IMR-90 (cell line): Measurements from ENCODE around the gene HDAC9.
"Not testable (repeated sequence)": the region's sequence is repeated elsewhere in the genome, so short reads cannot be mapped to it uniquely, and the experiment has no call there.

Experiments
- BHLHE40 ChIP-seq: fragments of 150-350 bp; IDR thresholded peaks from 2 replicates; pipeline ENCODE4 v1.6.1; 2016; ENCODE audit warnings: mild to moderate bottlenecking, low read depth, low read length
- CEBPB ChIP-seq: IDR thresholded peaks from 2 replicates; pipeline ENCODE4 v1.6.1; 2012; ENCODE audit warnings: low read depth, low read length, improper control_type of control experiment
- CHD1 ChIP-seq: IDR thresholded peaks from 2 replicates; pipeline ENCODE4 v1.6.1; 2012; ENCODE audit warnings: low read depth, low read length, improper control_type of control experiment
- FOS ChIP-seq: fragments of 150-350 bp; IDR thresholded peaks from 2 replicates; pipeline ENCODE4 v1.6.1; 2016; ENCODE audit warnings: low read depth, low read length
- MAFK ChIP-seq: IDR thresholded peaks from 2 replicates; pipeline ENCODE4 v1.6.1; 2012; ENCODE audit warnings: low read depth, low read length, improper control_type of control experiment
- MAZ ChIP-seq: IDR thresholded peaks from 2 replicates; pipeline ENCODE4 v1.6.1; 2012; ENCODE audit warnings: low read depth, mild to moderate bottlenecking, low read length, improper control_type of control experiment, moderate library complexity, borderline replicate concordance
- MXI1 ChIP-seq: IDR thresholded peaks from 2 replicates; pipeline ENCODE4 v1.6.1; 2012; ENCODE audit warnings: low read depth, mild to moderate bottlenecking, low read length, moderate library complexity, borderline replicate concordance
- NFE2L2 ChIP-seq: fragments of 150-350 bp; IDR thresholded peaks from 2 replicates; pipeline ENCODE4 v1.6.1; 2016; ENCODE audit warnings: low read depth, mild to moderate bottlenecking, low read length
- POLR2A ChIP-seq: IDR thresholded peaks from 2 replicates; pipeline ENCODE4 v1.6.1; 2012; ENCODE audit warnings: mild to moderate bottlenecking, low read depth, low read length
- RFX5 ChIP-seq: IDR thresholded peaks from 2 replicates; pipeline ENCODE4 v1.8.0; 2012; ENCODE audit warnings: low read depth, mild to moderate bottlenecking, low read length, moderate library complexity
- SMC3 ChIP-seq: fragments of 150-350 bp; IDR thresholded peaks from 2 replicates; pipeline ENCODE4 v1.6.1; 2016; ENCODE audit warnings: low read depth, mild to moderate bottlenecking, antibody characterized with exemption, low read length, moderate library complexity
- TF ChIP-seq, protein P1 (sequence below): conservative IDR thresholded peaks from 2 replicates; pipeline ENCODE4 v1.5.1; 2012; ENCODE audit warnings: mild to moderate bottlenecking, low read depth, low read length, improper control_type of control experiment
- TF ChIP-seq, protein P2 (sequence below): fragments of 150-350 bp; IDR thresholded peaks from 2 replicates; pipeline ENCODE4 v1.6.1; 2016; ENCODE audit warnings: low read depth, mild to moderate bottlenecking, low read length, moderate library complexity, borderline replicate concordance

DNA sequence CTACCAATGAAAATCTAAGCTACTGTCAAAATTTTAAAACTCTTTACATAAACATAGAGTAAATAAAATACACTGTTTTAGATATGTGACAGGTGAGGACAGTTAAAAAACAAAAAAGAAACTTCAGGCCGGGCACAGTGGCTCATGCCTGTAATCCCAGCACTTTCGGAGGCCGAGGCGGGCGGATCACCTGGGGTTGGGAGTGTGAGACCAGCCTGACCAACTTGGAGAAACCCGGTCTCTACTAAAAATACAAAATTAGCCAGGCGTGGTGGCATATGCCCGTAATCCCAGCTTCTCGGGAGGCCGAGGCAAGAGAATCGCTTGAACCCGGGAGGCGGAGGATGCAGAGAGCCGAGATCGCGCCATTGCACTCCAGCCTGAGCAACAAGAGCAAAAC lies 472.2 kb downstream of the HDAC9 start:
- TF ChIP-seq, protein P1, sequence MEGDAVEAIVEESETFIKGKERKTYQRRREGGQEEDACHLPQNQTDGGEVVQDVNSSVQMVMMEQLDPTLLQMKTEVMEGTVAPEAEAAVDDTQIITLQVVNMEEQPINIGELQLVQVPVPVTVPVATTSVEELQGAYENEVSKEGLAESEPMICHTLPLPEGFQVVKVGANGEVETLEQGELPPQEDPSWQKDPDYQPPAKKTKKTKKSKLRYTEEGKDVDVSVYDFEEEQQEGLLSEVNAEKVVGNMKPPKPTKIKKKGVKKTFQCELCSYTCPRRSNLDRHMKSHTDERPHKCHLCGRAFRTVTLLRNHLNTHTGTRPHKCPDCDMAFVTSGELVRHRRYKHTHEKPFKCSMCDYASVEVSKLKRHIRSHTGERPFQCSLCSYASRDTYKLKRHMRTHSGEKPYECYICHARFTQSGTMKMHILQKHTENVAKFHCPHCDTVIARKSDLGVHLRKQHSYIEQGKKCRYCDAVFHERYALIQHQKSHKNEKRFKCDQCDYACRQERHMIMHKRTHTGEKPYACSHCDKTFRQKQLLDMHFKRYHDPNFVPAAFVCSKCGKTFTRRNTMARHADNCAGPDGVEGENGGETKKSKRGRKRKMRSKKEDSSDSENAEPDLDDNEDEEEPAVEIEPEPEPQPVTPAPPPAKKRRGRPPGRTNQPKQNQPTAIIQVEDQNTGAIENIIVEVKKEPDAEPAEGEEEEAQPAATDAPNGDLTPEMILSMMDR = not testable (repeated sequence)
- TF ChIP-seq POLR2A, NFE2L2, SMC3, RFX5, MAFK, CHD1, BHLHE40, FOS, MXI1, MAZ, CEBPB: not testable (repeated sequence)
- TF ChIP-seq, protein P2, sequence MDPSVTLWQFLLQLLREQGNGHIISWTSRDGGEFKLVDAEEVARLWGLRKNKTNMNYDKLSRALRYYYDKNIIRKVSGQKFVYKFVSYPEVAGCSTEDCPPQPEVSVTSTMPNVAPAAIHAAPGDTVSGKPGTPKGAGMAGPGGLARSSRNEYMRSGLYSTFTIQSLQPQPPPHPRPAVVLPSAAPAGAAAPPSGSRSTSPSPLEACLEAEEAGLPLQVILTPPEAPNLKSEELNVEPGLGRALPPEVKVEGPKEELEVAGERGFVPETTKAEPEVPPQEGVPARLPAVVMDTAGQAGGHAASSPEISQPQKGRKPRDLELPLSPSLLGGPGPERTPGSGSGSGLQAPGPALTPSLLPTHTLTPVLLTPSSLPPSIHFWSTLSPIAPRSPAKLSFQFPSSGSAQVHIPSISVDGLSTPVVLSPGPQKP = not testable (repeated sequence)
